Aorta (tissue), 5 donors: ENCODE results near the gene PHKA2. TPM values are rescaled to one million over a fixed set of nuclear protein-coding genes. Genes with fewer than 3 reads are reported as not detected.

Experiments used
- ATAC-seq: fragments of 200-7000 bp; cut with Tn5 transposase; one replicate; pipeline ENCODE4 v1.9.1; 2022; ENCODE audit warnings: moderate library complexity; ENCODE audit not compliant: low FRiP score
- DNase-seq, 2 donors: peaks; one replicate each; pipeline ENCODE4 v3.0.0-alpha.2; 2020
- H3K27ac ChIP-seq, 2 donors: one replicate each; pipeline ENCODE4 v1.5.1; 2013; ENCODE audit warnings: low read length in 2 of 2, mild to moderate bottlenecking in 2 of 2, moderate library complexity in 2 of 2, control low read depth in 1 of 2, inconsistent platforms in 1 of 2, low read depth in 1 of 2
- H3K27me3 ChIP-seq, 2 donors: one replicate each; pipeline ENCODE4 v1.6.1; 2013; ENCODE audit warnings: control low read depth in 1 of 2, low read length in 1 of 2, mild to moderate bottlenecking in 1 of 2, moderate library complexity in 1 of 2; ENCODE audit not compliant: insufficient read depth in 2 of 2, control insufficient read depth in 1 of 2
- H3K36me3 ChIP-seq, 2 donors: one replicate each; pipeline ENCODE4 v1.6.1; 2013; ENCODE audit warnings: control low read depth in 1 of 2, low read length in 1 of 2, mild to moderate bottlenecking in 1 of 2; ENCODE audit not compliant: insufficient read depth in 2 of 2, control insufficient read depth in 1 of 2
- H3K4me1 ChIP-seq, 2 donors: one replicate each; pipeline ENCODE4 v1.6.1; 2013; ENCODE audit warnings: low read length in 2 of 2, control low read depth in 1 of 2, mild to moderate bottlenecking in 1 of 2, moderate library complexity in 1 of 2; ENCODE audit not compliant: insufficient read depth in 2 of 2, control insufficient read depth in 1 of 2
- H3K4me3 ChIP-seq, 2 donors: one replicate each; pipeline ENCODE4 v1.5.1; 2013; ENCODE audit warnings: low read length in 2 of 2, control low read depth in 1 of 2, mild to moderate bottlenecking in 1 of 2
- H3K9me3 ChIP-seq: one replicate; pipeline ENCODE4 v1.6.1; 2013; ENCODE audit warnings: mild to moderate bottlenecking, low read length; ENCODE audit not compliant: control insufficient read depth
- WGBS, 2 donors: extraction: QIAGEN DNeasy Blood & Tissue Kit; methylation state at CpG; one replicate each; pipeline ENCODE4 v1.1.7; 2013; 5-methylcytosine and 5-hydroxymethylcytosine counted together
- intact Hi-C, 2 donors: fragments of 100-400 bp; cut with DNase I; formaldehyde crosslinking; loops; one replicate each; pipeline versions ENCODE4 v1.14.2 to v1.15.0; 2022
- polyA plus RNA-seq, 2 donors: library from polyadenylated mRNA; stranded (reverse); fragments of 200-250 nt; gene quantifications; one replicate each; pipeline ENCODE4 v1.2.3, GENCODE V29; 2013
- total RNA-seq, 2 donors: library from RNA; stranded (reverse); fragmentation: NEBNext Ultra II Directional; extraction: Animal tissue kit (Norgen Biotek cat#: 25700); gene quantifications; one replicate each; pipeline ENCODE4 v1.2.1, GENCODE V29; 2021
- donor health status: healthy with polysubstance abuse.
- donor health status: Bipolar disorder and iron deficiency.
- donor health status: DM: no; HTN: no; CAD: no.
- donor health status: DM: no; HTN: no; CAD: no.
- donor health status: DM: yes; HTN: yes; CAD: no.

The PHKA2 gene
- total and polyA plus RNA-seq, 4 donors = 1.5 to 45.6 (median 27.9) TPM

DNA sequence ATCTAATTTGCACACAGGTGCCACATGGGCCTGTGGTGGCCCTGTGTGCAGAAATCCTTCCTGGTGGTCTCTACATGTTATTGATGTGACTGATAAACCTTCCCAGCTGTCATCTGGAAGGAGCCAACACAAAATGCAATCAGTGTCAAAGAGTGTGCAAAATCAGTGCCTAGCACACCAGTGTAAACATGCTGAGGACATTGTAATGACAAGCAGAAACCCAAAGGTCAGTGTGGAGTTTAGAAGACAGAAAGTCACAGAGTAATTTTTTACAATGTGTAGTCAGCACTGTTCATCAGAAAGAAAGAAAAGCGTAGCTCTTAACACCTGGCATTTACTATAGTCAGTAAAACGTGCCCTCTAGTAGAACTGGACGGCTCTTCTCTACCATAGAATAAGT is 50.3 kb downstream of the PHKA2 start:
- intact Hi-C loops = loop anchor here (5.0 kb wide), 1 partner anchor 404 kb away; no protein-coding TSS in a partner anchor
- Histone ChIP-seq H3K27ac (no peak overlapping the region), H3K4me1 (no peaks in the 10 kb centered on the region), H3K27me3 (no peaks in the 10 kb centered on the region), H3K4me3 (no peak overlapping the region), H3K9me3 (no peaks in the 10 kb centered on the region), H3K36me3 (peaks cover 0 to under 1% of the 10 kb centered on the region in 2 donors)
- ATAC-seq (no peak), DNase-seq (no peak)
- WGBS, 2 donors = 73 to 95% methylated on average over 3 of the region's 3 CpGs

DNA sequence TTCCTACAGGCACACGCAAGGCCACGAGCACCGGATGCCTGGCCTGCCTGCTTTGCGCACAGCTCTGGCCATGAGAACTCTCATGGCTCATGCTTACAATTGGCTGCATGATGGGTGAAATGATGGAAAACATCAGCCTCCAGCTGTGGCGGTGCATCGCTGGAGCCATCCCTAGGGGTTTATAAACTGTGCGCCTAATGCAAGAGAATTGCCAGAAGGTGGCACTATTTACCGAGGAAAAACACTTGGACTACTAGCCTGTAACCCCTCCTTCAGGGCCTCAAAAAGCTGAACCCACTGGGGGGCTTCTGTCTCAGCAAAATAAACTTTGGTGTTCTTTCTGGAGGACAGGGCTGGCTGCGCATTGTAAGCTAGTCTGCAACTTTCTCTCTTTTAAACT is 51.9 kb downstream of the PHKA2 start:
- Histone ChIP-seq H3K4me1 (no peaks in the 10 kb centered on the region), H3K27ac (no peak overlapping the region), H3K4me3 (no peak overlapping the region), H3K36me3 (peaks cover 0 to 2% of the 10 kb centered on the region in 2 donors), H3K9me3 (no peaks in the 10 kb centered on the region), H3K27me3 (no peaks in the 10 kb centered on the region)
- WGBS, 2 donors = 53 to 63% methylated on average over 9 of the region's 9 CpGs
- DNase-seq = no peak
- ATAC-seq = no peak
- intact Hi-C loops = loop anchor here (5.0 kb wide), 1 partner anchor 405 kb away; no protein-coding TSS in a partner anchor

DNA sequence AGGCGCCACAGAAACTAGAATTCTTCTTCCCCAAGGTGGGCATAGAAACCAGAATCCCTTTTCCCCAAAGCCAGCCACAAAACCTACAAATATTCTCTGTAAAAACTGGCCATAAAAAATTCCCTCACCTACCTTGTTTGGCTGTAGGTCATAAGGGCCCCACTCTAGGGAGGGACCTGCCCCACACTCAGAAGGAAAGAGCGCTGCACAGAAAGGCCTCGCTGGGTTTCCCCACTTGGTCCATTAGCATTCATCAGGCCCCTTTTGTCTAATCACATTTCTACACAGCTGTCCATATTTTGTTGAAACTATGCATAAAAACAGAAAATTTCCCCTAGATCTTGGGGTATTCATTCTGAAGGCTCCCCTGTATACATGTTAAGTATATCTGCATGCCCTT is 54.1 kb downstream of the PHKA2 start:
- H3K4me1 ChIP-seq = no peaks in the 10 kb centered on the region
- H3K36me3 ChIP-seq = peaks cover 0 to 3% of the 10 kb centered on the region in 2 donors
- no peaks in the 10 kb centered on the region for H3K9me3 ChIP-seq
- H3K4me3 ChIP-seq = no peak overlapping the region
- no peak for DNase-seq
- no peaks in the 10 kb centered on the region for H3K27me3 ChIP-seq
- H3K27ac ChIP-seq = no peak overlapping the region
- WGBS, 2 donors = 85 to 94% methylated on average over 3 of the region's 3 CpGs
- intact Hi-C loops = loop anchor here (5.0 kb wide), 1 partner anchor 408 kb away; no protein-coding TSS in a partner anchor
- ATAC-seq = no peak

DNA sequence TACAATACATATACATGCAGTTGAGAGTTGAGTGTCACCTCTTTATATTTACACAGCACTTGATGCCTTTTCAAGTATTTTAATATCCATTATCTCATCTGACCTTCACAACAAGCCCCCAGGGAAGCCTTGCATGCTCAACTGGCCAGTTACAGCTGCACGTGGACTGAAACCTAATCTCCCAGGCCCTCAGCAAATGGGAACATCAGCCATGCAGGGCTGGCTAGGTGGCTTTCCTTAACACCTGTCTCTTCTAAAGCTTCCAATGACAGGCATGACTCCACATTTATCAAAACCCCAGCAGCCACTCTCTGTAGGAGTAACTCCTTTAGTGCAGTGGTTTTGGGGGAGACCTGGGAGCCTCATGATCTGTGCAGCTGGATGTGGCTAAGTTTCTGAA is 56.4 kb downstream of the PHKA2 start:
- H3K4me3 ChIP-seq = no peak overlapping the region
- no peak overlapping the region for H3K27ac ChIP-seq
- intact Hi-C loops = no loop called here
- H3K36me3 ChIP-seq = peaks cover 0 to 3% of the 10 kb centered on the region in 2 donors
- no peak for DNase-seq
- no peak for ATAC-seq
- H3K4me1 ChIP-seq = no peaks in the 10 kb centered on the region
- no peaks in the 10 kb centered on the region for H3K27me3 ChIP-seq
- no peaks in the 10 kb centered on the region for H3K9me3 ChIP-seq
- WGBS, 2 donors = 73 to 87% methylated on average over 1 of the region's 1 CpG

DNA sequence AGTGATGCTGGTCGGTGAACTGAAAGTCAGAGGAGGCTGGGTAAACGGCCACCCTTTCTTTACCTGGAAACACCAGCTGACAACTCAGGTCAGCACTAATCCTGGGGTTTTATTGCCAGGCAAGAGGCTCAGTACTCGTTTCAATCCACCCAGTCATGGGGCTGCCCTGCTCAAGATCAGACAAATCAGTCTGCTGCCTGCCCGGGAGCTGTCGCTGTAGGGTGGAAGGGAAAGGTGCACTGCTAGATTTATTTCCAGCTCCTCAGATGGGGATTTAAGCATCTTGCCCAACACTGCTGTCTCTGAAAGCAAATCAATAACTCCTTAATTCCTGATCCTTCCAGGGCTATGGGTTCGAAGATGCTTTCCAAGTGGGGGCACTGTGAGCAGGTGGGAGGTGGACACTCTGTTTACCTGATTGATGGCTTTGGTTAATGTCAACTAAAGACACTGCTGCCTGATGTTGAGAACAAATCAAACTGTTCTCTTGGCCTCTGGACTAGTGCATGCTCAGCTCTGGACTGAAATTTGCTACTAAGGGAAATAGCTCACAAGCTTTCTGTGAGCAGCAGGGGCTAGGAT is 59.3 kb downstream of the PHKA2 start:
- Histone ChIP-seq H3K4me3 (no peak overlapping the region), H3K27ac (no peak overlapping the region), H3K36me3 (peaks cover 0 to 3% of the 10 kb centered on the region in 2 donors), H3K4me1 (no peaks in the 10 kb centered on the region), H3K9me3 (no peaks in the 10 kb centered on the region), H3K27me3 (no peaks in the 10 kb centered on the region)
- 72 to 86% methylated on average over 6 of the region's 6 CpGs for WGBS, 2 donors
- ATAC-seq (no peak), DNase-seq (no peak)
- intact Hi-C loops = no loop called here

DNA sequence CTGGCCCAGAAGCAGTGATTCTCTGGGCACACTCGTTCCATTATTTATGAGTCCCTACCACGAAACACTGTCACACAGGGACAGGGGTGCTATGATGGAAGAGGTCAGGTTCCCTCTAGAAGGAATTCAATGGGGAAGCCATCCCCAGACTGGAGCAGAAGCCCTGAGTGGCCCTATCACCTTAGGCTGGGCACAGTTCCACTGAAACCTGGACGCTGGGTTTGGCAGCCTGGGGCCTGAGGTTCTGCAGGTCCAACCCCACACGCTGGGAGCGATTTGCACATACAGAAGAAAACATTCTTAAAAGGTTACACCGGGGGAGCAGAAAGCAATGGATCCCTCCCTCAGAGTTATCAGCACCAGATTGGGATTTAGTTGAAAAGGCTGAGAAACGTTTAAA is 63.3 kb downstream of the PHKA2 start:
- intact Hi-C loops = no loop called here
- H3K36me3 ChIP-seq = peaks cover 0 to 3% of the 10 kb centered on the region in 2 donors
- H3K9me3 ChIP-seq = no peaks in the 10 kb centered on the region
- DNase-seq = no peak
- no peaks in the 10 kb centered on the region for H3K27me3 ChIP-seq
- ATAC-seq = no peak
- H3K4me1 ChIP-seq = no peaks in the 10 kb centered on the region
- WGBS, 2 donors = 70 to 78% methylated on average over 7 of the region's 7 CpGs
- no peak overlapping the region for H3K27ac ChIP-seq
- H3K4me3 ChIP-seq = no peak overlapping the region

DNA sequence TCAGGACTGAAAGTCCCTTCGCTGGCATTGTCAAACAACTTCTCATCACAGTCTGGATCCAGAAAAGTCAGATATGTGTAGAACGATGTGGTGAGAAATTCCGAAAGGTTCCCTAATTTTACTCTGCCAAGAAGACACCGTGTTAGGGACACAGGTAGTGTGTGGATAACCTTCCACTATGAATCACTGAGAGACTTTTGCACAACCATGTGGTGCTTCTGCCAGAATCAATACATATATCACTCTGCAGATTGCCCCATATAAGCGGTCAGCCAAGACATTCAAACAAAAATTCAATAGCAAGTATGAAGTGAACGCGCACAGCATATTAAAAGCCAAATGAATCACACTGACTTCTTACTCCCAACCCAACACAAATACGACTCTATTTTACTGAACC is 63.8 kb downstream of the PHKA2 start:
- Histone ChIP-seq H3K4me1 (no peaks in the 10 kb centered on the region), H3K27ac (no peak overlapping the region), H3K9me3 (no peaks in the 10 kb centered on the region), H3K36me3 (peaks cover 0 to 2% of the 10 kb centered on the region in 2 donors), H3K27me3 (no peaks in the 10 kb centered on the region), H3K4me3 (no peak overlapping the region)
- intact Hi-C loops = no loop called here
- DNase-seq = no peak
- 78% methylated on average over 8 of the region's 8 CpGs for WGBS, 2 donors
- no peak for ATAC-seq

DNA sequence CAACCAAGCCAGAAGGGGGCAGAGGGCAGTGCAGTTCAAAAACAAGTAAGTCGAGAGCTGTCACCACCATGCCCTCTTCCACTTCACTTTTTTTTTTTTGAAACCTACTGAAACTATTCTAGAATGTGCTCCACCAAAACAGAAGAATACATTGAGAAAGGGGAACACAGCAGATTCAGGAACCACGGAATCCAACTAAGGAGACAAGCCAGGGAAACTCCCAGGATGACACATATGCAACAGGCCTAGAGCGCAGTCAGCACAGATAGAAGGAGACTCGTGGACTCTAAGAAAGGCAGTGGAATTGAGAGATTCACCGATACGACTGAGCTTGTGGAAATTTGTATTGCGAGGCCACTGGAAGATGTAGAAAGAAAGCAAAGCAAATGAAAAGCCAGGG is 66.1 kb downstream of the PHKA2 start:
- peaks cover 0 to 2% of the 10 kb centered on the region in 2 donors for H3K36me3 ChIP-seq
- no peak overlapping the region for H3K27ac ChIP-seq
- H3K4me1 ChIP-seq = no peaks in the 10 kb centered on the region
- H3K27me3 ChIP-seq = no peaks in the 10 kb centered on the region
- H3K4me3 ChIP-seq = no peak overlapping the region
- 90 to 97% methylated on average over 7 of the region's 7 CpGs for WGBS, 2 donors
- intact Hi-C loops = no loop called here
- ATAC-seq = no peak
- DNase-seq = no peak
- no peaks in the 10 kb centered on the region for H3K9me3 ChIP-seq

DNA sequence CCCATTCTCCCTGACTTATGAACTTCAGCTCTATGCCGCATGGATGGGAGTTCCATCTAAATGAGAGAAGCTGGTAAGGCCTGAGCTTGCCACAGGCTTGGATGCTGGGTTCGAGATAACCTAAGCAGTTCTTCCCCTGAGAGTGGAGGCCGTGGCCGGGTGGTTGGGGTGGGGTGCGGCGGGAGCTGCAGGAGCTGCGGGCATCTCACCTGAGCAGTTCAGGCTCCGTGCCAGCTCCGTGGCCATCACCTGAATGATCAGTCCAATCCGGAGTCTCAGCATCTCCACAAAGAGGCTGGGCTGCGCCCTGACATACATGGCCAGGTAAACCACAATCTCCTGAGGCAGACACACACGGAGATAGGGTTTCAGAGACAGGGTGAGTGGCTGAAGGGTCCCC is 77.6 kb downstream of the PHKA2 start:
- Histone ChIP-seq H3K36me3 (peaks cover 2 to 6% of the 10 kb centered on the region in 2 donors), H3K4me3 (no peak overlapping the region), H3K27me3 (no peaks in the 10 kb centered on the region), H3K27ac (no peak overlapping the region), H3K4me1 (no peaks in the 10 kb centered on the region), H3K9me3 (no peaks in the 10 kb centered on the region)
- DNase-seq (peak in 1 of 2 donors; percentile 44), ATAC-seq (no peak)
- intact Hi-C loops = loop anchor here in 1 of 2 donors (10.0 kb wide), 1 partner anchor 429 kb away; no protein-coding TSS in a partner anchor
- WGBS, 2 donors = 86 to 93% methylated on average over 12 of the region's 12 CpGs
